Ammon's horn (tissue), 1 donor: ENCODE measurements around the gene CTNNA3.
A peak's percentile ranks its signal among the peaks of the same experiment; 100 is the strongest.
"Not testable (repeated sequence)": the region's sequence is repeated elsewhere in the genome, so short reads cannot be mapped to it uniquely, and the experiment has no call there.

Experiments
- DNase-seq: peaks from one replicate; pipeline ENCODE4 v3.0.0-alpha.2; 2016; ENCODE audit warnings: low spot score

CTNNA3 gene

GRCh38 chr10:67602268-67602950 is 93.6 kb downstream of the CTNNA3 start:
- no peak for DNase-seq

DNA sequence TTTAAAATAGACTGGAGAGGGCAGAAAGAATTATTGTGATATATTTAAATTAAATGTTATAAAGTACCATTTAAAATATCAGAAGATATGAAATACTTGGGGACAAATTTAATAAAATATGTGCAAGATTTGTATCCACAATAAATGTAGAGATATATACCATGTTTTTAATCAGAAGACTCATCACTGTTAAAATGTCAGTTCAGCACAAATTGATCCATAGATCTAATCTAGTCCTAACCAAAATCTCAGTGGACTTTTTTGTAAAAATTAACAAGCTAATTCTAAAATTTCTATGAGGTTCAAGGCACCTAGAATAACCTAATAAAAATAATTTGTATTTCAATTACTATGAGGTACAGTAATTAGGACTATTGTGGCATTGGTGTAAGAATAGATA is 96.4 kb downstream of the CTNNA3 start:
- DNase-seq: no peak

DNA sequence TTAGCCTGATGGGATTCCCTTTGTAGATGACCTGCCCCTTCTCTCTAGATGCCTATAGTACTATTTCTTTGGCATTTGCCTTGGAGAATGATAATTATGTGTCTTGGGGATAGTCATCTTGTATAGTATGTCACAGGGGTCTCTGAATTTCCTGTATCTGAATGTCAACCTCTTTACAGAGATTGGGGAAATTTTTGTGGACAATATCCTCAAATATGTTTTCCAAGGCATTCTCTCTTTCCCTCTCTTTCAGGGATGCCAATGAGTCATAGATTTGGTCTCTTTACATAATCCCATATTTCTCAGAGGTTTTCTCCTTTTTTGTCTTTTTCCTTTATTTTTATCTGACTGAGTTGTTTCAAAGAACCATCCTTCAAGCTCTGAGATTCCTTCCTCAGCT is 99.4 kb downstream of the CTNNA3 start:
- DNase-seq: no peak

- no peak for DNase-seq
Measured at GRCh38 chr10:67587771-67588170, 108.2 kb downstream of the CTNNA3 start.

DNA sequence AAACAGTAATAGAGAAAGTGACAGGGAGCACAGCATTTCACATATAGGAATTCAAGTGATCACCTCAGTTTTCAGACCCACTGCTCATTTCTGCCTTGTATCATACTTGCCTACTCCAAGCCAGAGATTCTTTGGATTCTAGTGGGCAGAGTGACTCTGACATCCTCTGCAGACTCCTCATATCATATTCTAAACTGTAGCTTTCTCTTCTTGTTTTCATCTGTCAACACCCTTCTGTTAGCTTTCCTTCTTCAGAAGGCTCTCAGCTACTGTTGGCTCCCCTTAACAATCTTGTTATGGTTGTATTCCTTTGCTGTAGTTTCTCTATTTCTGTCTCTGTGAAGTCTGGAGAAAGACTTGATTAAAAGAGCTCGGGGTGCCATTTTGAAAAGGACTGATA is 120.5 kb downstream of the CTNNA3 start:
- no peak for DNase-seq

DNA sequence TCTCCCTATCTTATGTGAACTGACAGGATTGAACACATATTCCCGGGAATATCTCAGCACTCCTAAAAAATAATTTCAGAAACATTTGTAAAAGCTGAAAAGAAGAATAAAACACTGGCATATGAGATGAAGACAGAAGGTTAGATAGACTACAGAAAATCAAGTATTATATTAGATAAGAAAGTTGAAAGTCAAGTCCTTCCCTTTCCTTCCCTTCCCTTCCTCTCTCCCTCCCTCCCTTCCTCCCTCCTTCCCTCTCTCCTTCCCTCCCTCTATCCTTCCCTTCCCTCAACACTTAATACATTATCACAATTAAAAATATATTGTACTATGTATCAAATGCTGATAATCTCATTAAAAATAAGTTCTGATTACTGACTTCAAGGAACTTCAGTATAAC is 122.5 kb downstream of the CTNNA3 start:
- DNase-seq: no peak

DNA sequence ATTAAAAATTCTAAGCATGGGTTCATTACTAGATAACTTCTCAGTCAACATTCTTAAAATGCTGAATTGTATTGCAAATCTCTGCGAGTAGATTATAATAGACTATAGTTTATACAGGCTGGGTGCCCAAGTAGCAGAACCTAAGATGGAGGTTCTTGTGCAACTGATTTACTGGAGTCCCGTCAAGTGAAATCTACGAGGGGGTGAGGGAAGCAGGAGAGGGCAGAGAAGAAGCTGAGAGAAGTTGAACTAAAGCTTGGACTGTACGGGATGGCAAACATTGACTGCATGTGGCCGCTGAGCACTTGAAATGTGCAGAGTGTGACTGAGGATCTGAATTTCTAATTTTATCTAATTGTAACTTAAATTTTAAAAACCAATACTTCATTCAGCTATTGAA is 124.5 kb downstream of the CTNNA3 start:
- no peak for DNase-seq

DNA sequence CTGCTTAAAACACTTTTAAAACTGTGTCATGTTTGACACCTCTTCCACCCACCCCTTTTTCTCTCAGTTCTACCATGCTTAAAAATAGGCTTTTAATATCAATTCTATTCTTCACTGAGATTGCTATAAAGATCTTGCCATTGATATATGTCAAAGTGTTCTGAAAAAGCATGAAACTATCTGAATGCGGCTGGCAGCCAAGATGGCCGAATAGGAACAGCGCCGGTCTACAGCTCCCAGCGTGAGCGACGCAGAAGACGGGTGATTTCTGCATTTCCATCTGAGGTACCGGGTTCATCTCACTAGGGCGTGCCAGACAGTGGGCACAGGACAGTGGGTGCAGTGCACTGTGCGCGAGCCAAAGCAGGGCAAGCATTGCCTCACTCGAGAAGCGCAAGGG is 137.7 kb downstream of the CTNNA3 start:
- DNase-seq: not testable (repeated sequence)

- no peak for DNase-seq
Measured at GRCh38 chr10:67553254-67553653, 142.7 kb downstream of the CTNNA3 start.

- no peak for DNase-seq
Measured at GRCh38 chr10:67550838-67551402, 145.1 kb downstream of the CTNNA3 start.

- DNase-seq: no peak
Measured at GRCh38 chr10:67550046-67550445, 145.9 kb downstream of the CTNNA3 start.

GRCh38 chr10:67549390-67549789 is 146.6 kb downstream of the CTNNA3 start:
- no peak for DNase-seq

- DNase-seq: no peak
Measured at GRCh38 chr10:67541411-67541810, 154.6 kb downstream of the CTNNA3 start.

GRCh38 chr10:67539312-67539711 is 156.7 kb downstream of the CTNNA3 start:
- DNase-seq: no peak

DNA sequence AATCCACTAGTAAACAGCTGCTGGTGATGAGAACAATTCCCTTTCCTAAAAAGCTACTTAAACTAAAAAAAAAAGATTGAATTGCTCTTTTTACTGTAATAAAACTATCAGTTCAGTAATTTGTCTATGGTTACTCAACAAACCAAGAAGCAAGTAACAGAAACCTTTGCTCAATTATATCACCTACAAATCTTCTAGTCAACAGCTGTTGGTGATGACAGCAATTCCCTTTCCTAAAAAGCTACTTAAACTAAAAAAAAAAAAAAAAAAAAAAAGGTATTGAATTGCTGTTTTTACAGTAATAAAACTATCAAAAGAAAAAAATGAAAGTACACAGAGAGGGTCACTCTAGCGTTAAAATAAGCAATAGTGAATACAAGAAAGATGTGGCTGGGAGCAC is 158.1 kb downstream of the CTNNA3 start:
- DNase-seq: no peak

- no peak for DNase-seq
Measured at GRCh38 chr10:67533376-67533775, 162.6 kb downstream of the CTNNA3 start.

DNA sequence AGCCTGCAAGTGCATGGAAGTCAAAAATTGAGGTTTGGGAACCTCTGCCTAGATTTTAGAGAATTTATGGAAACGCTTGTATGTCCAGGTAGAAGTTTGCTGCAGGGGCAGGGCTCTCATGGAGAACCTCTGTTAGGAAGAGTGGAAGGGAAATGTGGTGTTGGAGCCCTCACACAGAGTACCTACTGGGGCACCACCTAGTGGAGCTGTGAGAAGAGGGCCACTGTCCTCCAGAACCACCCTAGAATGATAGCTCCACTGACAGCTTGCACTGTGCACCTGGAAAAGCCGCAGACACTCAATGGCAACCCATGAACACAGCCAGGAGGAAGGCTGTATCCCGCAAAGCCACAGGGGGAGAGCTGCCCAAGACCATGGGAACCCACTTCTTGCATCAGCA is 165.0 kb downstream of the CTNNA3 start:
- DNase-seq: not testable (repeated sequence)

GRCh38 chr10:67527351-67527750 is 168.6 kb downstream of the CTNNA3 start:
- DNase-seq: no peak

- DNase-seq: no peak
Measured at GRCh38 chr10:67521546-67521945, 174.4 kb downstream of the CTNNA3 start.

GRCh38 chr10:67520924-67521520 is 175.0 kb downstream of the CTNNA3 start:
- peak; percentile 90 for DNase-seq

DNA sequence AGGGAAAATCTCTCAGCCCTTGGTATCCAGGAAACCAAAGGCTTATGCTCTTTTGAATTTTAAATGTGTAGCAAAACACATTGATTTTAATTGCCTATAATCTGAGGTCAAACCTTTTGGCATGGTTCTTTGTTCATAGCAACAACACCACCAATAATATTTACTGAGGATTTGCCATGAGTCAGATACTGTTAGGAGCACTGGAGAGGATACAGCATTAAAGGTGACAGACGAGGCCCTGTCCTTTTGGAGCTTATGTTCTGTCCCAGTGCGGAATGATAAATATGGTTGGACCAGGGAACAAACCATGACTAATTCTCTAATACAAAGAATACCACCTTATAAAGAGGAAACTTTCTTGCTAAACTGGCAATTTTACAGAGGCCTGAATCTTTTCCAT is 176.6 kb downstream of the CTNNA3 start:
- DNase-seq: no peak

GRCh38 chr10:67518756-67519155 is 177.2 kb downstream of the CTNNA3 start:
- no peak for DNase-seq

DNA sequence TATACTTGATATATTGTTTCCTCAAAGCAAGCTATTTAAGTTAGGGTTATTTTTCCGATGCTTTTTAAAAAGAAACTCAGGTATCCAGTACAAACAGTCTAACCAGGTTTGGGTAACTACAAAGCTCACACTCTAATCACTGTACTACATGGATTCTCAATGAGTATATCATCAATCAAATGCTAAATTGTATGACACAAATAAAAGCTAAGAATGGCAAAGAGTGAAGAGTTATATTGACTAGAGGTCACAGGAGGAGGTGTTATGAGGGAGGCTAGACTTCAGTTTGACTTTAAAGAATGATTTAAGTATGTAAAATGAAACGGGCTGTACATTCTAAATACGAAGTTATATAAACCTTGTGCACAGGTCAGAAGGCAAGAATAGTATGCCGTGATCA is 178.0 kb downstream of the CTNNA3 start:
- no peak for DNase-seq

DNA sequence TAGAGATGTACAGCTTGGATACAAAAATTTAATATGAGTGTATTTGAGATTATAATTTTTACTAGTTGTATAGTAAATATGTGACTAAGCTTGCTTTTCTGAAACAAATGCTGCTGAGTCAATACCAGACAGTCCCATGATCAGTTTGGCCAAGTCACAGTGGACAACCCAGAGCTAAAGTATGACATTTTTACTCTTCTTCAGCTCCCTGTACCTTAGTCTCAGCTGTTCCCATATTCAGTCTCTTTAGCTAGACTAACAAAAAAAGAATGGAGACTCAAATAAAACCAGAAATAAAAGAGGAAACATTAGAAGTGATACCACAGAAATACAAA is 189.3 kb downstream of the CTNNA3 start:
- no peak for DNase-seq
